ENCODE measurements around the gene CBLB.

DNA sequence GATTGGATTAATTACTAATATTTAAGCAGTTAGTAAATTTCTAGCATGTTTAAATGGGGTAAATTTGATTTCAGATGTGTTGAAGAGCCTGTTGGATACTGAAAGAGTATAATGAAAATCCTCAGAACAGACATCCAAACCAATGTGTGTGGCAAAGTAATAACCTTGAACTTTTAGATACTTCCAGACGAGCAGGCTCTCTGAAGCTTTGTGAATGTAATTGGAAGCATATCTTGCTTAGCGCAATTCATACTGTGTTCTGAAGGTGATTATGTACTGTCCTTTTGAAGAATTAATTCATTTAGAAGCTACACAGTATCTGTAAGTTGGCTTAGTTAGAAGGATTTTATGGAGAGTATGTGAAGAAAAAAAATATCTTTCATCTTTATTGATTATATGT, 161.8 kb downstream of the CBLB start:
- TF ChIP-seq, protein P1, sequence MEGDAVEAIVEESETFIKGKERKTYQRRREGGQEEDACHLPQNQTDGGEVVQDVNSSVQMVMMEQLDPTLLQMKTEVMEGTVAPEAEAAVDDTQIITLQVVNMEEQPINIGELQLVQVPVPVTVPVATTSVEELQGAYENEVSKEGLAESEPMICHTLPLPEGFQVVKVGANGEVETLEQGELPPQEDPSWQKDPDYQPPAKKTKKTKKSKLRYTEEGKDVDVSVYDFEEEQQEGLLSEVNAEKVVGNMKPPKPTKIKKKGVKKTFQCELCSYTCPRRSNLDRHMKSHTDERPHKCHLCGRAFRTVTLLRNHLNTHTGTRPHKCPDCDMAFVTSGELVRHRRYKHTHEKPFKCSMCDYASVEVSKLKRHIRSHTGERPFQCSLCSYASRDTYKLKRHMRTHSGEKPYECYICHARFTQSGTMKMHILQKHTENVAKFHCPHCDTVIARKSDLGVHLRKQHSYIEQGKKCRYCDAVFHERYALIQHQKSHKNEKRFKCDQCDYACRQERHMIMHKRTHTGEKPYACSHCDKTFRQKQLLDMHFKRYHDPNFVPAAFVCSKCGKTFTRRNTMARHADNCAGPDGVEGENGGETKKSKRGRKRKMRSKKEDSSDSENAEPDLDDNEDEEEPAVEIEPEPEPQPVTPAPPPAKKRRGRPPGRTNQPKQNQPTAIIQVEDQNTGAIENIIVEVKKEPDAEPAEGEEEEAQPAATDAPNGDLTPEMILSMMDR (conservative IDR thresholded peaks at IDR 0.05; ENCODE audit: low read length) = no peak
- no peak for TF ChIP-seq EZH2phosphoT487 (IDR thresholded peaks at IDR 0.05; ENCODE audit: borderline replicate concordance, low read depth, low read length)

Measured in OCI-LY7 (cell line).